Endothelial cell of umbilical vein (primary cell): ENCODE data around the gene MVK. TPM values are rescaled to one million over a fixed set of nuclear protein-coding genes. Genes with fewer than 3 reads are reported as not detected.

Experiments used
- BruUV-seq: library from RNA; stranded (reverse); fragments of 400-500 nt; replicated peaks from 2 replicates; lab custom pipeline; 2021; lab: Mats Ljungman, UMichigan
- CTCF ChIA-PET: fragments of 300-600, 350-600 bp; sonication (Branson Sonifier 250); formaldehyde crosslinking; loops from one replicate; lab custom pipeline; 2021; ENCODE audit warnings: antibody characterized with exemption, inconsistent platforms; lab: Charles Lee
- POLR2A ChIA-PET: fragments of 300-600, 350-600 bp; sonication (Branson Sonifier 250); formaldehyde crosslinking; loops from one replicate; lab custom pipeline; 2021; ENCODE audit warnings: antibody characterized with exemption, inconsistent platforms; lab: Charles Lee
- DNase-seq: peaks from one replicate; pipeline ENCODE4 v3.0.0-alpha.2; 2011; ENCODE audit warnings: low read depth, low spot score
- FAIRE-seq: peaks from 2 replicates; lab custom pipeline; 2011; peaks lifted over from hg19 to GRCh38; lab: Jason Lieb, UNC
- H2AFZ ChIP-seq: 2 replicates; pipeline ENCODE4 v1.6.0; 2012; ENCODE audit warnings: low read depth, low read length, control low read depth, inconsistent platforms
- H3K27ac ChIP-seq: 2 replicates; pipeline ENCODE4 v1.5.1; 2011; ENCODE audit warnings: low read depth, mild to moderate bottlenecking, control low read depth, low read length, moderate library complexity; ENCODE audit not compliant: insufficient read depth
- H3K27me3 ChIP-seq, 2 experiments: 2 replicates each; pipeline versions ENCODE4 v1.6.0 to v1.6.1; 2011; ENCODE audit warnings: low read length in 2 of 2, mixed read lengths in 1 of 2; ENCODE audit not compliant: control insufficient read depth in 2 of 2, insufficient read depth in 2 of 2
- H3K36me3 ChIP-seq, 2 experiments: 2 replicates in 1 of 2; 3 replicates in 1 of 2; pipeline ENCODE4 v1.5.1; 2011; ENCODE audit warnings: low read length in 2 of 2, mild to moderate bottlenecking in 1 of 2, moderate library complexity in 1 of 2; ENCODE audit not compliant: control insufficient read depth in 2 of 2, insufficient read depth in 2 of 2; ENCODE audit errors: extremely low read depth in 1 of 2
- H3K4me1 ChIP-seq: 3 replicates; pipeline ENCODE4 v1.5.1; 2011; ENCODE audit warnings: mild to moderate bottlenecking, low read length; ENCODE audit not compliant: control insufficient read depth, insufficient read depth; ENCODE audit errors: extremely low read depth
- H3K4me2 ChIP-seq: 2 replicates; pipeline ENCODE4 v1.6.1; 2011; ENCODE audit warnings: low read length, control low read depth, mixed read lengths; ENCODE audit not compliant: insufficient read depth
- H3K4me3 ChIP-seq, 3 experiments: fragments of 200-600 bp in 1 of 3; sonication (generic), shearing (Covaris generic) in 1 of 3; replicated peaks in 1 of 3; 2 replicates each; pipeline ENCODE4 v1.5.1; 2011 to 2016; ENCODE audit warnings: control low read depth in 3 of 3, low read length in 3 of 3, mild to moderate bottlenecking in 2 of 3, inconsistent platforms in 1 of 3, low read depth in 1 of 3, moderate library complexity in 1 of 3; ENCODE audit not compliant: insufficient read depth in 1 of 3
- H3K79me2 ChIP-seq: 2 replicates; pipeline ENCODE4 v1.6.0; 2012; ENCODE audit warnings: low read length, inconsistent platforms; ENCODE audit not compliant: control insufficient read depth, insufficient read depth
- H3K9ac ChIP-seq: replicated peaks from 2 replicates; pipeline ENCODE3; 2011; ENCODE audit warnings: low read length, control low read depth; ENCODE audit not compliant: insufficient read depth; ENCODE audit errors: extremely low read depth
- H3K9me1 ChIP-seq: replicated peaks from 3 replicates; pipeline ENCODE4 v1.6.0; 2011; ENCODE audit warnings: mild to moderate bottlenecking, low read length; ENCODE audit not compliant: control insufficient read depth, insufficient read depth; ENCODE audit errors: extremely low read depth
- H3K9me3 ChIP-seq: replicated peaks from 2 replicates; pipeline ENCODE4 v1.5.1; 2012; ENCODE audit warnings: low read length, inconsistent platforms; ENCODE audit not compliant: control insufficient read depth, insufficient read depth
- H4K20me1 ChIP-seq: replicated peaks from 2 replicates; pipeline ENCODE3; 2011; ENCODE audit warnings: mild to moderate bottlenecking, low read length; ENCODE audit not compliant: control insufficient read depth, insufficient read depth; ENCODE audit errors: extremely low read depth
- CTCF ChIP-seq, 2 donors: IDR thresholded peaks; 1 replicate in 1 of 2; 2 replicates in 1 of 2; pipeline ENCODE4 v1.5.1; 2011; ENCODE audit warnings: low read length in 2 of 2, mild to moderate bottlenecking in 2 of 2, moderate library complexity in 2 of 2, control low read depth in 1 of 2, inconsistent platforms in 1 of 2, low read depth in 1 of 2; ENCODE audit not compliant: insufficient read depth in 1 of 2; ENCODE audit errors: extremely low read depth in 1 of 2
- EZH2 ChIP-seq: IDR thresholded peaks from 2 replicates; pipeline ENCODE4 v1.6.1; 2012; ENCODE audit warnings: borderline replicate concordance, low read depth, mild to moderate bottlenecking, moderate library complexity, low read length, inconsistent platforms; ENCODE audit not compliant: severe bottlenecking
- FOS ChIP-seq: IDR thresholded peaks from 2 replicates; pipeline ENCODE4 v1.6.1; 2011; ENCODE audit warnings: mild to moderate bottlenecking, low read length, moderate library complexity, borderline replicate concordance; ENCODE audit not compliant: insufficient read depth
- GATA2 ChIP-seq: IDR thresholded peaks from 2 replicates; pipeline ENCODE4 v1.7.0; 2011; ENCODE audit warnings: low read depth, mild to moderate bottlenecking, moderate library complexity, mixed read lengths, low read length; ENCODE audit not compliant: insufficient read length, insufficient read depth
- JUN ChIP-seq: IDR thresholded peaks from 2 replicates; pipeline ENCODE4 v1.6.1; 2011; ENCODE audit warnings: borderline replicate concordance, low read depth; ENCODE audit not compliant: insufficient read length, insufficient read depth
- MYC ChIP-seq: IDR thresholded peaks from one replicate; pipeline ENCODE4 v1.6.1; 2011; ENCODE audit warnings: mild to moderate bottlenecking, low read depth, low read length
- POLR2A ChIP-seq: IDR thresholded peaks from 2 replicates; pipeline ENCODE4 v1.6.1; 2012; ENCODE audit warnings: low read depth, mild to moderate bottlenecking, control low read depth, low read length
- POLR2AphosphoS5 ChIP-seq: IDR thresholded peaks from 2 replicates; pipeline ENCODE4 v1.6.1; 2012; ENCODE audit warnings: low read depth, mild to moderate bottlenecking, control low read depth, low read length, moderate library complexity; ENCODE audit not compliant: insufficient read depth
- dilution Hi-C: fragments of 300-500 bp; cut with MboI; formaldehyde crosslinking; loops from one replicate; pipeline ENCODE4 v1.15.0; 2019; ENCODE audit warnings: low sequenced_read_pairs; ENCODE audit not compliant: extremely low pct_ligation_motif_present
- intact Hi-C: fragments of 100-400 bp; cut with micrococcal nuclease; formaldehyde crosslinking; loops from one replicate; pipeline ENCODE4 v1.10.0; 2022
- polyA plus RNA-seq, 4 experiments: library from polyadenylated mRNA; depleted of rRNA in 3 of 4; stranded (reverse) in 3 of 4; unstranded in 1 of 4; fragments of >200 nt; gene quantifications; 2 replicates each; pipeline versions ENCODE4 v1.2.1 to v1.2.3, GENCODE V29; 2011 to 2012; ENCODE audit warnings: missing spikeins in 1 of 4
- total RNA-seq: library from RNA; stranded (reverse); gene quantifications from 2 replicates; pipeline ENCODE4 v1.2.3, GENCODE V29; 2021

The MVK gene
- total and polyA plus RNA-seq, 2 donors (not counting 3 experiments of a cell fraction or from before 2014, with no cell fraction given): 32.6 to 42.6 TPM

GRCh38 chr12:109567296-109567695, 6.3 kb upstream of the MVK start:
- no peak overlapping the region for H3K4me2 ChIP-seq
- H3K36me3 ChIP-seq: peaks cover 2 to 7% of the 10 kb centered on the region in 2 experiments
- H4K20me1 ChIP-seq: no peaks in the 10 kb centered on the region
- DNase-seq (no peak), FAIRE-seq (no peak)
- no TSS peak for BruUV-seq
- H2AFZ ChIP-seq: no peak overlapping the region
- no peak for TF ChIP-seq EZH2
- no peak for TF ChIP-seq POLR2A
- no peak for TF ChIP-seq MYC
- TF ChIP-seq CTCF (IDR thresholded peaks at IDR 0.05; ENCODE audit: extremely low read depth in 1 of 2, insufficient read depth in 1 of 2, low read depth in 1 of 2, low read length in 2 of 2): no peak
- no peak for TF ChIP-seq JUN
- TF ChIP-seq GATA2: no peak
- TF ChIP-seq POLR2AphosphoS5: no peak
- TF ChIP-seq FOS: no peak
- H3K9ac ChIP-seq: no peak overlapping the region
- H3K79me2 ChIP-seq: no peaks in the 10 kb centered on the region
- no peaks in the 10 kb centered on the region for H3K9me3 ChIP-seq
- no peaks in the 10 kb centered on the region for H3K27me3 ChIP-seq
- ChIA-PET POLR2A (no interaction called here), CTCF (interaction anchor here (0.6 to 1.2 kb wide), 2 partner anchors 48 to 73 kb away, joined by 3 to 4 read pairs; no protein-coding TSS in a partner anchor)
- H3K9me1 ChIP-seq: no peaks in the 10 kb centered on the region
- H3K4me1 ChIP-seq: no peaks in the 10 kb centered on the region
- dilution Hi-C loops (no loop called here), intact Hi-C loops (no loop called here)
- H3K27ac ChIP-seq: no peak overlapping the region
- H3K4me3 ChIP-seq: no peak overlapping the region
